ENCODE results near the gene ZFAND3.
A peak's percentile ranks its signal among the peaks of the same experiment; 100 is the strongest.

ZFAND3 gene

DNA sequence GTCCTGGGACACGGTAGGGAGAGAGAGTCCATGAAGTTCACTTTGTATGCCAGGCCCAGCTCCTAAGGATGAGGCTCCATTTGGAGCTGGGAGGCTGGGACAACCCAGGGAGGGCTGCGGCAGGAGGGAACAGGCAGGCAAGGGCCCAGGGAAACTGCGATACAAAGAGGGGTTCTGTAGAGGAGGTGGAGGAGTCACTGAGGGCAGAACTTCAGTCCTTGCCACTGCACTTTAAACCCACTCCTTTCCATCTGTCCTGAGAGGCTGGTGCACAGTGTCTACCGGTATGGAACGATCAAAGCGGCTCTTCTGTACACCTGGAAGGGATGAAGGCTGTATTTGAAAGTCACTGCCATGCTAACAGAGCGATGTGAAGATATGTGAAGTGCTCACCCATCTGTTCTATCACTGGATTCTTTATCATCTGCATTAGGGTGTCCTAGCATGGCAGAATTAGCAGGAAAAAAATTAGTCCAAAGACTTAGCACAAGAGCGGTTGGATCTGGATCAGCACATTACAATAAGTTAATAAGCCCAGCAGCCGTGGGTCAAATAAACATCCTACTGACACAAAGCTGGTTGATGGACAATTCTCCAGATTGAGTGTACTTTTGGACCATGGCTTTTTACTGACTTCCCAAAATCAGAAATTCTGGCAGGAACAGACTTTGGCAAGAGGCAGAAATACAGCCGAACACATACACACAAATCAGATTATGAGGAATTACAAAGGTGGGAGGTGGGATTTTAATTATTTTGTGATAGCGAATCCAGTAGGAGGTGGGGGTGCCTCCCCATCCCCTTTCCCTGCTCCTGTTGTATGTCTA lies 20.9 kb upstream of the ZFAND3 start:
- DNase-seq, result no peak

DNA sequence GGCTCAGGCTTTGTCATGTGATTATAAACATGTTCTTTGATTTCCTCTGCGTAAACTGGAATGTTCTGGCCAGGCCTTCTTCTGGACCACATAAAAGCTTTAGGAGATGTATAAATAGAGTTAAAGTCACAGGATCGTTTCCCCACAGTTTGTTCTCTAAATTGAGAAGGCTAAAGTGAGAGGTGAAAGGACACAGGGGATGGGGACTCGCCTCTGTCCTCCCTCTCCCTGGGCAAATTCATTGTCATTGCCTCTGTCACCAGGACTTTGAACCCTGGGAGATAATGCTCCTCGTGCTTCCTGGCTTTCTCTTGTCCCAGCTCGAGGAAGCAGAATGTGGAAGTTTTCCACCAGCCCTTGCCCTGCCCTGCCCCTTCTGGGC lies 20.3 kb upstream of the ZFAND3 start:
- DNase-seq, result no peak

DNA sequence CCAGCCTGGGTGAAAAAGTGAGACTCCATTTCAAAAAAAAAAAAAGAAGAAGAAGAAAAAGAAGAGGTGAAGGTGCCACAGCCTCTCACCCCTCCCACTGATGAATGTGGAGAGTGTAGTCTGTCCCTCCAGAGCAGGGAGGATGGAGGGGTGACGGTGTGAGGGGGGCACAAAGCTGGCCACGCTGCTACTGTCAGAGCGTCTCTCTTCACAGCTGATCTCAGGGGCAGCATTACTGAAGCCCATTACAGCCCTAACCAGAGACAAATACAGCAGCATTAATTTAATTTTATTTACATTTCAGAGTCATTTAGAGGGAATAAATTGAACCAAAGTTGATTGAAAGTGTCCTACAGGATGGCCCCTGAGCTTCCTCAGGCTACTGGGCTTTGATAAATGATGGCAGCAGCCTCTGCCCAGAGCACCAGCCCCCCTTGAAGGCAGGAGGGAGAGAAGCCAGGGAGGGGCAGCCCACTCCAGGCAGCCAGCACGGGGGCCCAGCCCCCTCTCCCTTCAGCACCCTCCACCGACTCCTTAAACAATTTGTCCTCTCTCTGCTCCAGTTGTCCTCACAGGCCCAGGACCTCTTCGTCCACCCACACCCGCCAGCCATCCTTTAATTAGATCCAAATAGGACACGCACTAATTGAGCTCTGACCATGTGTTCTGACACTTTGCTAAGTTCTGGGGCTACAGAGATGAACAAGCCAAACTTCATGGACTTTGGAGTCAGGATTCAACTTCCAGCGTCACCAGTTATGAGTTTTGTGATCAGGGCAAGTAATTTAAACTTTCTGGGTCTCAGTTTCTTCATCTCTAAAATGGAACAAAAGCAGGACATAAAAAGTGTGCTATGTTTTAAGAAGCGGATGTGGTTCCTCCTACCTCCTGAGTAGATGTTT lies 18.6 kb upstream of the ZFAND3 start:
- no peak for DNase-seq

DNA sequence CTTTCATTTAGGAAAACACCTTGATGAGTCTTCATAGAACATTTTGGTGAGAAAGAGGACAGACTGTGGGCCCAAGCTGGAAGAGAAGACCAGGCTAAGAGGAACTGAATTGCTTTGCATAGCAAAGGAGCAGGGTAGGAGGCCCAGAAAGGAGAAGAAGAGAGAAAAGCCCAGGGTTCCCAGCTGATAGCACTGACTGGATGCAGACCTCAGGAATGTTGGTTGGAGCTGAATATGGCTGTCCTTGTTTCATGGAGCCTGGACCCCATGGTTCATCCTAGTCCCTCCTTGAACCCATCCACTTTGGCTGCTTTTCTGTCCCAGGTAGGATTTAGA lies 18.0 kb upstream of the ZFAND3 start:
- no peak for DNase-seq

DNA sequence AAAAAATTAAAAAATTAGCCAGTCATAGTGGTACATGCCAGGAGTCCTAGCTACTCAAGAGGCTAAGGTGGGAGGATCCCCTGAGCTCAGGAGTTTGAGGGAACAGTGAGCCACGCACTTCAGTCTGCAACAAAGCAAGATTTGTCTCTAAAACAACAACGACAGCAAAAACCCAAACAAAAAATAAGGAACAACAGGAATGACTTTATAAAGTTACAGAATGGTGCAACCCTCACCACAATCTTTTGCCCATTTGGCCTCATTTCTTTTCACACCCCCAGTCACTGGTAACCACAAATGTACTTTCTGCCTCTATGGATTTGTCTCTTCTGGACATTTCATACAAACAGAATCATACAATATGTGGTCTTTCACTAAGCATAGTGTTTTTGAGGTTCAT lies 16.7 kb upstream of the ZFAND3 start:
- no peak for DNase-seq

DNA sequence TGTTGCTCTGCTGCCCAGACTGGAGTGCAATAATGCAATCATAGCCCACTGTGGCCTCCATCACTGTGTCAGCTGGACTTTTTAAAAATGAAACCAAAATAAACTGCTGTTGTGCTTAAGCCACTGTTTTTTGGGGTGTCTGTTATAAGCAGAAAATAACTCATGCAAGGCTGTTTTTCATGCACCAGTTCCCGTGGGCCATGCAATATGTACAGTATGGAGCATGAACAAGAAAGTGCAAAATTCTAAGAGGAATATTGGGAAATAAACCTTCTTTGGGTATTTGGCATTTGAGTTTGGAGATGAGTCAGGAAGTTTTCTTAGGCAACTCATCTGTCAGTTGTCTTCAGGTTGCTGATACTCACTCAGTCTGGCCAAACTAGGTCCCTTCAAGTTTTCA lies 14.9 kb upstream of the ZFAND3 start:
- no peak for DNase-seq

DNA sequence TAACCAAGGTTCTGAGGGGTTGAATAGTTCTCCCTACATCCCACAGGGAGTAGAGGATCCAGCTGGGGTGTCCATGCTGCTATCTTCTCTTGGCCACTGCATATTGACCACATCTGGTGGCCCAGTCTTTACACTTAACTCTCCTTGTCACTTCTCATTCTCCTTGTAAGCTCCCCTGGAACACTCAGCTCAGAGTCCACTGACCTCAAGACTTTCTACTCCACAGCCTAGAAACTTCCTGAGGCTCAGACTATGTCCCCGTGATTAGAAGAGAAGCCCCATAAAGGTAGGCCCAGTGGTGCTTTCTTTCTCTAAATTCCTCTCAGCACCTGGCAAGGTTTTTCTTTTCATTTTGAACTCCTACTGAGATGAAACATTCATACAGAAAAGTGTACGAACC lies 13.3 kb upstream of the ZFAND3 start:
- DNase-seq, result no peak

DNA sequence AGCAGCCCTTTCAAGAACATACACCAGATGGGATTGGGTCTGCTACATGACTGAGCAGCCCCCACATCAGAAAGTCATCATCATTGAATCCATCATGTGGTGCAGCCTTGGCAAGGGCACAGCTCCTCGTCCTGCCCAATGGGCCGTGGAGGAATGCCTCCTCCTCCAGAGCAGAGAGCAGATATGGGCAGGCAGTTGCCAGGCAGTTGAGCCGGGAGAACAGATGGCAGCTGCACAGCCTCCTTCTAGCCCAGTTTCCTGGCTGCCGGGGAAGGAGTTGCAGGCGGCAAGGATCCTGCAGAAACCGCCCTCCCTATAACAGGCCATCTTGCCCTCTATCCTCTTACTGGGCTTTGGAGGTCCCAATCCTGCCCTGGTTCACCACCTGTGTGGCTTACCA lies 11.9 kb upstream of the ZFAND3 start:
- no peak for DNase-seq

DNA sequence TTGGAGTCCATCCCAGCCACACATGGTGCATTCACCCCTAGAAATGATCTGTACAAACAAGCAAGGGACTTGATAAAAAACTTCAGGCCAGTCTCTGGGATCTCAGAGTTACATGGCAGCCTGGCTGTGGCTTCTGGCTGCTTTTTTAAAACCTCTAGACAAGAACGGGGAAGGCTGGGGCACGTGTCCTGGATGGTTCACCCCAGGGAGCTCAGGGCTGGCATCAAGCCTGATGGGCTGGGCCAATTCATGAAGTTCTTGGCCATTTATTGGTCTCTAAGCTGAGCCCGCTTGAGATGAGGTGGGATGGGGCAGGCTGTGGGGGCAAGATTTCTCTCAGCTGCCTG lies 10.4 kb upstream of the ZFAND3 start:
- DNase-seq, result no peak

DNA sequence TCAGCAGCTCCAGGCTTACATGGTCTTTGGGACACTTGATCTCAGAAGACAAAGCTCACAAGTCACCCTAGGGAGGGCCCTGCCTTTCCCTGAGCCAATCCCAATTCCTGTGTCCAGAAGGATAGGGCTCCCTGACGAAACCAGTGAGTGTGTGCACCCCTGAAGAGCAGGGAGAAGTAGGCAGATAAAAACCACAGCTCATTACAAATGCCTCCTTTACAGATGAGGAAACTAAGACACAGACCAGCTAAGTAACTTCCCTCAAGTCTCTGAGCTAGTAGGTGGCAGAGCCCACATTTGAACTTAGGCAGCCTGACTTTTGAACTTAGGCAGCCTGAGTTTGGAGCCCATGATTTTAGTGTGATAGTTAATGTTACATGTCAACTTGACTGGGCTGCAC lies 6.7 kb upstream of the ZFAND3 start:
- DNase-seq, result no peak

DNA sequence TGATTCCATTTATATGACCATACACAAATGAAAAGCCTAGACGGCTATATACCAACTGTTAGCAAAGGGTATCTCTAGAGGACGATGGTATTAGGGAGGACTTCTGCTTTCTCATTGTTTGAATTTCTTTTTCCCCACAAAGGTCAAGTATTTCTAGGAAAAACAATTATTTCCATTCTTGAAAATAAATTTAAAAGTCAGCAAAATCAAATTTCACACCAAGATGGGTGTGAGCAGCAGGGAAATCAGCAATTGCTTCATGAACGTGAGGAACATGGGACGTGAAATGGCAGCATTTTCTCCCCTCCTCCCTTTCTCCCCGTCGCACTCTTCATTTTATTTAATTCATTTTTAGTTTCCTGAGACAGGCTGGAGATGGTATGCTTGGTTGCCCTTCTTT lies 5.2 kb upstream of the ZFAND3 start:
- DNase-seq, result no peak

DNA sequence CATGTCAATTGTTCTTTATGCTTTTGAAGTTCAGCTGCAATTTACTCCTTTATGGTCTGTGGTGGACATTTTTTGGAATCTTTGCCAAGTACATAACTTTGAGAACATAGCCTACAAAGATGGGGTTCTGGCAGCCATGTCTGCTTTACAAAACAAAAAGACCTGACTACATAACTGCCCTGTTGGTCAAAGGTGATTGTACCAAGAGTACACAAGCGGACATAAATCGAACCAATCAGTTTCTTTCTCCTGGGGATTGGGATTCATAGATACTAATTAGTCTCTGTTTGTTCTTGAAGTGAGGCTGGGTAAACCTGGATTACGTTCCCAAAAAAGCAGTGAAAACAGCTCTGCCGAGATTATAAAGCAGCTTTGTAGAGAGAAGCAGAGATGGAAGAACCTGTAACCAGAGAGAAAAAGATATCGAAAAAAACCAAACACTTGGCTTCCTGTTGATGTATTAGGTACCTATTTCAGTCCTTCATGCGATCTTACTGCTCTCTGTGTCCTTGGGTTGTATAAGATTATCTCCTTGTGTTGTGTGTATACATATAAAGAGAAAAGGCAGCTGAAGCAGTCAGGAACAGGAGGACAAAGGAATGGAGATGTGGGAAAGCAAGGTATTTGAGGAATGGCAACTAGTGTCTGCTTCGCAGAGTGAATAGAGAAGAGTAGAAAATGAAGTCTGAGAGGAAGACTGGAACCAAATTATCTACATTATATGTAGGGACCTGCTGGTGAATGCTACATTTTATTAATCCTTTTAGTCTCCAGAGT lies 2.7 kb upstream of the ZFAND3 start:
- no peak for DNase-seq

DNA sequence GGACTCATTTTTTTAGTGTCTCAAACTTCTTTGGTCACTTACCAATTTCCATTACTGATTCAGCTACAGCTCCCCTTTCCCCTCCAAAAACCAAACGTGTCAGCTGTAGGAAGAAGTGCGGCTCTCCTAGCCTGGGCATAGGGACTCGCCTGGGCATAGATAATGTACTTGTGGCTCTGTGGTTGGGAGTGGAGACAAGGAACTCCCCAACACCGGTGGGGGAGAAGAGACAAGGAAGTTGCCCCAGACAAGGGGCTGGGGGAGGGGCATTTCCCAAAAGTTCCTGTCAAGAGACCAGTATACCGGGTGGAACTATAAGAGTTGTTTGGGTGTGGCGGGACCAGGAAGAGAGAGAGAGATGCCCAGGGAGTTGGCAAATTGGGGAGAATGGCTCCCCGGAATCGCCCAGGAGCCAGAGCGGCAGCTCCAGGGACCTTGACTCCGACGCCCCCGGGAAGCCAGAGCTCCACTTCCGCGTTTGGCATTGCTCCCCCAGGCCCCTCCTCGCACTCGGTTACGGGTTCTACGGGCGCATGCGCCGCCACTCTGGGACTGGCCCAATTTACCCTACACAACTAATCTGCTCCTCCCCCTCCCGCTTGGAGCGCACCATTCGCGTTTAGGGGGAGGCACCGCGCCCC lies 871 bp upstream of the ZFAND3 start:
- DNase-seq, result peak; percentile 90

DNA sequence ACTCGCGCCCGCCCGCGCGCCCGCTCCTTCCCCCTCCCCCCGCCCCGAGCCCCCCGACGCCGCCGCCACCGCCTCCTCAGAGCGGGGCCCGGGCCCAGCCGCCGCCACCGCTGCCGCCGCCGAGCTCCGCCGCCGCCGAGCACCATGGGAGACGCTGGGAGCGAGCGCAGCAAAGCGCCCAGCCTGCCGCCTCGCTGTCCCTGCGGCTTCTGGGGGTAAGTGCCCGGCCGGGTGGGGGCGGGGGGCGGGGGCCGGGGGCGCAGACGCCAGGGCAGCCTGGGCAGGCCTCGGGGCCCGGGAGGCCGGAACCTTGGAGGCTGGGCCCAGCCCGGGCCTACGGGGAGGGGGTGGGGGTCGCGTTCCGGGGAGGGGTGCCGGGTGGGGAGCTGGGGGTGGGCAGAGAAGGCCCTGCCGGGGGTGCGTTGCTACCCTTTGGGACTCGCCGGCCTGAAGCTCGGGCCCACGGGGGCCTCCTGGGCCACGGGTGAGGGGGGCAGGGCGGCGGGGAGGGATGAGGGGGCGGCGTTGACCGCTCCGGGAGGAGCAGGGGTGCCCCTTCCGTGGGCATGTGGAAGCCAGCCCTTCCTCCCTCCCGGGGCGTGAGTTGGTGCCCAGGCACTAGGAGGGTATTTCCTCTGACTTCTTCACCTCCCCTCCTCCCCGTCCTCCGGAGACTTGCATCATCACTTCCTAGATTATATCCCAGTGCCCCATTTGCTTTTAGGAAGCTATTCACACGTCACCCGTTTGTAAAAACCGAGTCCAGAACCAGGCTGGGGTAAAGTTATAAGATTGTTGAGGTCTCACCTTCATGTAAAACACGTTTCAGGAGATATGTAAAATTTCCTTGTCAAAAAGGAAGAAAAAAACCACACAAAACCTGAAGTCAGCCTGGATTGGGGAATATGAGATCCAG lies 533 bp downstream of the ZFAND3 start:
- peak; percentile 31 for DNase-seq

DNA sequence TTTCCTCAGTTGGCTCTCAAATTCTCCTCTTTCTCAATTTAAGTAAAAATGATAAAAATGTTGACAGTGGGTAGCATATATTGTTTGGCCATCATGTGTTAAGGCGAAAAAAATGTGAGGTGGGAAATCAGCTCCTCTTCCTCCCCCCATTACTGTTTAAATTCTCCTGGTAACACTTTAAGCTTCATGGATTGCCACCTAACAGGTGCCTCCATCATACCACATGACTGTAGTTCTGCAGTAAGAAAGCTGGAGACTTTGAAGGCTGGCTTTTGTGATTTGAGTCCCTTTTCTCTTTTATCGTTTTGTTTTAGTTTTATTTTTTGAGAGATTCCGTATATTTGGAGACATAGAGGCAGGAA lies 1.2 kb downstream of the ZFAND3 start:
- no peak for DNase-seq

DNA sequence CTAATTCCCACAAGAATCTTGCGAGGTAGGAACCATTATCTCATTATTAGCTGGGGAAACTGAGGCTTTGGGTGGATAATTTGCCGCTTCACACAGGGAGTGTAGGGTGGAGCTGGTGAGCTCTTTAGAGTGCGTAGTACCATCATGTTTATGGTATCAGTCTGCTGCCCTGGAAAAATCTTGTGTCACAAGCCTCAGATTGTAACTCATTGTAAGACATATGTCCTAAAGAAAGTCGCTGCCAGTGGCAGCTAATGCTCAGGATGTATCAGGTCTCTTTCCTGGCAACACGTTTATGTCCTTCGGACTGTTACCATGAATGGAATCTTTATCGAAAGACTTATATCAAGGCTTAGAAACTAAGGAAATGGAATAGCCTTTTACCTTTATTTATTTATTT lies 1.9 kb downstream of the ZFAND3 start:
- DNase-seq, result no peak

DNA sequence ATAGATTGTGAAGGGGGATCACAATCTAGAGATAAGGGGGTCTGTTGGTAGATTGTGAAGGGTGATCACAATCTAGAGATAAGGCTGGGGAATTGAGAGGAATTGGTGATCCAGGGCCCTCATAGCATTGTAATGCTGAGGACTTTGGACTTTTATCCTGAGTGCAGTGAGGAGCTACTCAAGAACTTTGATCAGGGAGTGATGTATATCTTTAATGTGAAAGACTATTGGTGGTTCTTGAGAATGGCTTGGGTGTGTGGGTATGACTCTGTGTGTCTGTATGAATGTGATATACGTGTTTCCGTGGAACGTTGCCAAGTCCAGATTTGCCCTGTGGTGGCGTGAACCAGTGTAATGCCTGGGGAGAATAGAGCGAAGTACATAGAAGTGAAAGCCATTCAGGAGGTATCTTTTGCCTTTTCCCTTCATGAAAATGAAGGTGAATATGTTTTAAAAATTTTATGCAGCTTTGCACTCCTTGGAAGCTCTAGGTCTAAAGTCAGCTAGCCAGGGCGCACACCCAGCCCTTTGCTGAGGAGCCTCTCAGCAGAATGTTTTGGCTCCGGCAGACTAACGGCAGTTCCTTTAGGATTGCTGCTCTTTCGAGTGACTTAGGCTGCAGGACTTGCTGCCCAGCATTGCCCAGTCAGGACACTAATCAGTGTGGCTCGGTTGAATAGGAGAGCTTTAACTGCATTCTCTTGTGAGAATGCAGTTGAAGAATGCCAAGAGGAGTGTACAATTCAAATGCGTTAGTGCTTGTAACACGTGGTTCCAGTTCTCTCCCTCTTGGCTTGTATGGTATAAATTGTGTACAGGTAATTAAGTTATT lies 3.5 kb downstream of the ZFAND3 start:
- peak; percentile 17 for DNase-seq

DNA sequence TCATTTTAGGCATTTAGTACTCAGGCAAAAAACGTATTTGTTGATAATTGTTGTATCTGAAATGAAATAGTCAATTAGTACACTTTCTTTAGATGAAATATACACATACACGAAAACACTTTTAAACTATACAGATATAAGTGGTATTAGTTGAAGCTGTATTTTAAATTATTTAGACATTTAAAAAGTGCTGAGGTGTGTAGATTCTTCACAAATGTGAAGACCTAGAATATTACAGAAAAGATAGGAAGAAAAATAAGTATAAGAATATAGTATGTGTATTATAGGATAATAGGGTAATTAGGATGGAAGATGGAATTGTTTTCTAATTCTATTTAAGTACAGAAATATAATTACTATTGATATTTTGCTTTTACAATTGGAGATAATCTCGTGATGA lies 4.6 kb downstream of the ZFAND3 start:
- no peak for DNase-seq

DNA sequence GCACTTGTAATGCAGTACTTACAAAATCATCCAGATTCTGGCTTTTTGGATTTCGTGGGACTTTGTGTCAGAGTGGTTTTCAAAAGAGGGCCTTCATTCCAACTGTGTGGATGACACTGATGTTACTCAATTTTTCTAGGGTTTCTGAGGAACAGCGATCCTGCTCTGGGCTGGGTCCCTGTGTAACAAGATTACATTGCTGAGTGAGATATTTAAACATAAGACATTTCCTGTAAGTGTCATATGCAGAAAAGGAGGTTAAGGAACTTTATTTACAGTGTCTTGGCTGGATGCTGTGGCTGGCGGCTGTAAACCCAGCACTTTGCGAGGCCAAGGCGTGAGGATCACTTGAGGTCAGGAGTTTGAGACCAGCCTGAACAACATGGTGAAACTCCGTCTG lies 6.7 kb downstream of the ZFAND3 start:
- DNase-seq, result no peak

DNA sequence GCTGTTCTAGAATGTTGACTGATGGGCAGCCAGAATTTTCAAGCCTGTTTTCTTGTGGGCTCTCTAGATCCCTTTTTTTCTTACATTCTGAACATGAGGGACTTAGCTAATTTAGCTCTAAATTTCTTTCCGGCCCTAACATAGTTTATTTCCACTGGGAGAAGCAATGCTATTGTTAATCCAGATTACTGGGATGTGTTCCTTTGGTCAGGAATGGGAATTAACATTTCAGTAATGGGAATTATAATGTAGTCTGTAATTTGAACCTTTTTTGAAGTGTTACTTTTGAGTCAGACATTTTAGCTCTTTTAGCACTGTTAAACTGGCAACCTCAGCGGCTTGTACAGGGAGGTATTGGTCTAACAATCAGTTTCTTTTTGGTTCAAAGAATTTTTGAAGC lies 7.5 kb downstream of the ZFAND3 start:
- no peak for DNase-seq

DNA sequence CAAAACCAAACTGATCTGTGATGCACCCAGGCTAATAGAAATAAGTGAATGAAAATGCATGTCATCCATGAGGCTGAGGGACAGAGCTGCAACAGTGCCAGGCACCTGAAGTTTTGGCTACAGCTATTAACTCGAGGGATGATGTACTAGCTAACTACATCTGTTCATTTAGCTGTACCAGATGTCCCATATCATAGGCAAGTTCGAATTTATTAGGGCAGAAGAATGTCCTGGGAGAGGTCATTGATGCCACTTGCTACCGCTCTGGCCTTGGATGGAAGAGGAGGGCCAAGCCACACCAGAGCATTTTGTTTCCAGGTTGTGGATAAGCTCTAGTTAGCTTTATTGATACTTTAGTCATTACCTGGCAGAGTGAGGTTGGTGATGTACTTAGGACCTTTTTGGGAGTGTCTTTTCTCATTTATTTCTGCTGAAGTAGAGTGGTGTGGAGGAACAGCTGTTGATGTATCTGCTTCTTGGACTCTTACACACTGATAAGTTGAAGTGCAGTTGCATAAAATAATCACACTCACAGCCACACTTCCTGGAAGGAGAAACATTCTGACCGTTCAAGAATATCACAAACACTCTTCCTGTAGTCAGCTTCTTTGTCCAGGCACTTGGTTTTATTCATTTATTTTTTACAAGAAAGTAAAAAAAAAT lies 8.2 kb downstream of the ZFAND3 start:
- no peak for DNase-seq
